ENCODE data around the gene MYOM3.

MYOM3 gene

GRCh38 chr1:24133819-24134218 lies 21.9 kb upstream of the MYOM3 start:
- H3F3A ChIP-seq (ENCODE audit: control insufficient read depth, insufficient read depth): no peaks in the 10 kb centered on the region
- H3K27ac ChIP-seq (ENCODE audit: low read depth, low read length): no peak overlapping the region
- no peak overlapping the region for H3K4me2 ChIP-seq (ENCODE audit: low read length)
- H3K27me3 ChIP-seq (ENCODE audit: control insufficient read depth, low read length): no peaks in the 10 kb centered on the region; the same call in 1 of the 2 replicates
- no peaks in the 10 kb centered on the region for H3K4me1 ChIP-seq (ENCODE audit: control insufficient read depth, low read length)
- H3K79me2 ChIP-seq (ENCODE audit: control insufficient read depth, low read length): no peaks in the 10 kb centered on the region
- no peak overlapping the region for H3K4me3 ChIP-seq (ENCODE audit: low read length)
- no peaks in the 10 kb centered on the region for H4K20me1 ChIP-seq (ENCODE audit: control insufficient read depth, insufficient read depth, low read depth, low read length)
- TF ChIP-seq CTCF (IDR thresholded peaks at IDR 0.05; ENCODE audit: low read depth, low read length, poor library complexity, severe bottlenecking) (no peak), EZH2phosphoT487 (IDR thresholded peaks at IDR 0.05; ENCODE audit: borderline replicate concordance, low read length) (no peak)
- H3K9me2 ChIP-seq (replicated peaks; ENCODE audit: control insufficient read depth, low read length): no peaks in the 10 kb centered on the region
- H3K9me3 ChIP-seq (ENCODE audit: control insufficient read depth, insufficient read depth, low read length): no peaks in the 10 kb centered on the region
- H3K36me3 ChIP-seq (ENCODE audit: control insufficient read depth, low read length): no peaks in the 10 kb centered on the region

- H3K4me3 ChIP-seq (ENCODE audit: low read length): no peak overlapping the region
- H3F3A ChIP-seq (ENCODE audit: control insufficient read depth, insufficient read depth): no peaks in the 10 kb centered on the region
- no peaks in the 10 kb centered on the region for H3K9me2 ChIP-seq (replicated peaks; ENCODE audit: control insufficient read depth, low read length)
- no peaks in the 10 kb centered on the region for H3K4me1 ChIP-seq (ENCODE audit: control insufficient read depth, low read length)
- H3K27ac ChIP-seq (ENCODE audit: low read depth, low read length): no peak overlapping the region
- H3K9me3 ChIP-seq (ENCODE audit: control insufficient read depth, insufficient read depth, low read length): no peaks in the 10 kb centered on the region
- H3K36me3 ChIP-seq (ENCODE audit: control insufficient read depth, low read length): no peaks in the 10 kb centered on the region
- TF ChIP-seq CTCF (IDR thresholded peaks at IDR 0.05; ENCODE audit: low read depth, low read length, poor library complexity, severe bottlenecking) (no peak), EZH2phosphoT487 (IDR thresholded peaks at IDR 0.05; ENCODE audit: borderline replicate concordance, low read length) (no peak)
- no peaks in the 10 kb centered on the region for H4K20me1 ChIP-seq (ENCODE audit: control insufficient read depth, insufficient read depth, low read depth, low read length)
- no peaks in the 10 kb centered on the region; the same call in none of the 2 replicates for H3K27me3 ChIP-seq (ENCODE audit: control insufficient read depth, low read length)
- no peaks in the 10 kb centered on the region for H3K79me2 ChIP-seq (ENCODE audit: control insufficient read depth, low read length)
- no peak overlapping the region for H3K4me2 ChIP-seq (ENCODE audit: low read length)
Observed at GRCh38 chr1:24130385-24130784, 18.4 kb upstream of the MYOM3 start.

GRCh38 chr1:24127801-24128363 lies 15.9 kb upstream of the MYOM3 start:
- Histone ChIP-seq H3K79me2 (ENCODE audit: control insufficient read depth, low read length) (no peaks in the 10 kb centered on the region), H3K9me2 (replicated peaks; ENCODE audit: control insufficient read depth, low read length) (no peaks in the 10 kb centered on the region), H3F3A (ENCODE audit: control insufficient read depth, insufficient read depth) (no peaks in the 10 kb centered on the region), H3K9me3 (ENCODE audit: control insufficient read depth, insufficient read depth, low read length) (no peaks in the 10 kb centered on the region), H3K4me3 (ENCODE audit: low read length) (no peak overlapping the region), H3K4me2 (ENCODE audit: low read length) (no peak overlapping the region), H4K20me1 (ENCODE audit: control insufficient read depth, insufficient read depth, low read depth, low read length) (no peaks in the 10 kb centered on the region), H3K4me1 (ENCODE audit: control insufficient read depth, low read length) (no peaks in the 10 kb centered on the region), H3K27me3 (ENCODE audit: control insufficient read depth, low read length) (no peaks in the 10 kb centered on the region; the same call in 1 of the 2 replicates), H3K36me3 (ENCODE audit: control insufficient read depth, low read length) (no peaks in the 10 kb centered on the region), H3K27ac (ENCODE audit: low read depth, low read length) (no peak overlapping the region)
- no peak for TF ChIP-seq EZH2phosphoT487 (IDR thresholded peaks at IDR 0.05; ENCODE audit: borderline replicate concordance, low read length)
- no peak for TF ChIP-seq CTCF (IDR thresholded peaks at IDR 0.05; ENCODE audit: low read depth, low read length, poor library complexity, severe bottlenecking)

All from DOHH2 (cell line).